LNCAP (cell line): ENCODE results near the gene NTPCR.

Source experiments
- CTCF ChIP-seq: fragments of 450-650 bp; IDR thresholded peaks from 2 replicates; pipeline ENCODE4 v1.5.1; 2017; ENCODE audit warnings: mild to moderate bottlenecking

Gene NTPCR

DNA sequence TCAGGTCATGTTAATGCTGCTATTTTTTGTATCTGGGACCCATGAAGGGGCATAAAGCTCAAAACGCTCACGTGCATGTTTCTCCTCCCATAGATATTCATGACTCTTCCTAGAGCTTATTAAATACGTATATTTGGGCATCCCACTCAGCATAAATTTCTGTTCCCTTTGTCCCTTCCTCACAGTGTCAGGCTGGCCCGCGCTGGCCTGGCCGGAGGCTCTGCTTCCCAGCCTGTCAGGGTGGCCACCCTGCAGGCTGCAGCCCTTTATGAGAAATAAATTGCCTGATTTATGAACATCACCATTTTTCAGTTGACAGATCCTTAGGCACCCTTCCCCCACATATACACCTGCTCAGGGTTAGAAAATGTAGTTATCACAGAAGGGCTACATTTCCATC, 44.0 kb upstream of the NTPCR start:
- no peak for TF ChIP-seq CTCF

- TF ChIP-seq CTCF = no peak
Observed at GRCh38 chr1:232908831-232909230, 41.6 kb upstream of the NTPCR start.

DNA sequence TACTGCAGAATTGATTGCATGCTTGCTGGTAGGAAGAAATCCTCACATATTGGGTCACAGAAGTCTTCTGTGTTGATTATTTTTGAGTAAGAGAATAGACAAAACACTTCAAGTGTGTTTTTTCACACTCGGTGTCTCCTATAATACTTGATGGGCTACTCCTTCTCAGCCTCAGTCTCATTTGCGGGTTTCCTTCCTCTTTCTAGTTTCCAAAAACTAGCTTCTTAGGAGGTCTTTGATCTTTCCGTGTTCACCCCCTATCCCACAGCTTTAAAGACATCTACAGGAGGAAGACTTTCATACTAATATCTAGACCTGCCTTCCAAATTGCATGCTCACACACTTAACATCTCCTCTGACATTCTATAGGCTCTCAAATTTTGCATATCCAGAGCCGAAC, 40.7 kb upstream of the NTPCR start:
- TF ChIP-seq CTCF = no peak

- no peak for TF ChIP-seq CTCF
Observed at GRCh38 chr1:232911027-232911599, 39.3 kb upstream of the NTPCR start.

- no peak for TF ChIP-seq CTCF
Observed at GRCh38 chr1:232912845-232913580, 37.4 kb upstream of the NTPCR start.

DNA sequence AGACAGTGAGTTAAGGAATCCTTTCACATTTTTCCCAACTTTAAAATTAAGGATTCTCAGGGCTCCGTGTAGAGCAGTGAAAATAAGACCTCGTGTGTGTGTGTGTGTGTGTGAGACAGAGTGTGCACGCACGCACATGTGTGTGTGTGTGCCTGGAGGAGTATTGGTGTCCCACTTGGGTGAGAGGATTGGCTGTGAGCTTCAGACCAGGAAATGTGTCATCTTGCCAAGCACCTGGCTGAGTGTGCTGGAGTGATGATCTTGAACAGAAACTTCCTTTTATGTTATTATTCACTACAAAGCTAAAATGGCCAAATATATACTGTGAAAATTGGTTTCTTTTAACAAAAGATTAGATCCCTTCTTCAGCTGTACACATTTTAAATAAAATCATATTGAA, 35.2 kb upstream of the NTPCR start:
- TF ChIP-seq CTCF = no peak

- no peak for TF ChIP-seq CTCF
Observed at GRCh38 chr1:232917053-232917452, 33.4 kb upstream of the NTPCR start.
